Measurements from ENCODE around the gene VAMP7. TPM values are rescaled to one million over a fixed set of nuclear protein-coding genes. Genes with fewer than 3 reads are reported as not detected.
"Not testable (repeated sequence)": the region's sequence is repeated elsewhere in the genome, so short reads cannot be mapped to it uniquely, and the experiment has no call there.

VAMP7 gene
- total RNA-seq, 2 donors from 2014 or later: 28.7 to 30.3 TPM

GRCh38 chrX:155888139-155888538, 7.0 kb downstream of the VAMP7 start:
- H3K9me3 Mint-ChIP-seq: peaks cover 1% of the 10 kb centered on the region
- peaks cover 15% of the 10 kb centered on the region for H3K4me1 Mint-ChIP-seq
- ATAC-seq (replicated peaks): peak; percentile 43
- H3K4me3 Mint-ChIP-seq: no peak overlapping the region
- no peaks in the 10 kb centered on the region for H3K27me3 Mint-ChIP-seq
- H3K27ac Mint-ChIP-seq: no peak overlapping the region
- H3K36me3 Mint-ChIP-seq (ENCODE audit: low read depth): peaks cover 50% of the 10 kb centered on the region

- H3K4me1 Mint-ChIP-seq: peaks cover 14% of the 10 kb centered on the region
- no peak overlapping the region for H3K27ac Mint-ChIP-seq
- H3K36me3 Mint-ChIP-seq (ENCODE audit: low read depth): peaks cover 62% of the 10 kb centered on the region
- H3K9me3 Mint-ChIP-seq: no peaks in the 10 kb centered on the region
- no peak for ATAC-seq (replicated peaks)
- no peak overlapping the region for H3K4me3 Mint-ChIP-seq
- H3K27me3 Mint-ChIP-seq: no peaks in the 10 kb centered on the region
Measured at GRCh38 chrX:155889328-155889727, 8.2 kb downstream of the VAMP7 start.

- Mint-ChIP-seq H3K4me3 (no peak overlapping the region), H3K36me3 (ENCODE audit: low read depth) (peaks cover 74% of the 10 kb centered on the region), H3K4me1 (peaks cover 6% of the 10 kb centered on the region), H3K27me3 (no peaks in the 10 kb centered on the region), H3K27ac (no peak overlapping the region), H3K9me3 (no peaks in the 10 kb centered on the region)
- no peak for ATAC-seq (replicated peaks)
Measured at GRCh38 chrX:155891446-155892210, 10.5 kb downstream of the VAMP7 start.

- peaks cover 81% of the 10 kb centered on the region for H3K36me3 Mint-ChIP-seq (ENCODE audit: low read depth)
- ATAC-seq (replicated peaks): no peak
- no peaks in the 10 kb centered on the region for H3K9me3 Mint-ChIP-seq
- no peak overlapping the region for H3K4me3 Mint-ChIP-seq
- H3K4me1 Mint-ChIP-seq: no peaks in the 10 kb centered on the region
- H3K27ac Mint-ChIP-seq: no peak overlapping the region
- H3K27me3 Mint-ChIP-seq: no peaks in the 10 kb centered on the region
Measured at GRCh38 chrX:155893521-155893920, 12.4 kb downstream of the VAMP7 start.

GRCh38 chrX:155896512-155896911, 15.4 kb downstream of the VAMP7 start:
- peaks cover 92% of the 10 kb centered on the region for H3K36me3 Mint-ChIP-seq (ENCODE audit: low read depth)
- no peaks in the 10 kb centered on the region for H3K4me1 Mint-ChIP-seq
- H3K27ac Mint-ChIP-seq: no peak overlapping the region
- no peaks in the 10 kb centered on the region for H3K9me3 Mint-ChIP-seq
- no peak for ATAC-seq (replicated peaks)
- H3K27me3 Mint-ChIP-seq: no peaks in the 10 kb centered on the region
- H3K4me3 Mint-ChIP-seq: no peak overlapping the region

GRCh38 chrX:155899366-155899765, 18.2 kb downstream of the VAMP7 start:
- Mint-ChIP-seq H3K27me3 (no peaks in the 10 kb centered on the region), H3K36me3 (ENCODE audit: low read depth) (peaks cover 83% of the 10 kb centered on the region), H3K4me1 (no peaks in the 10 kb centered on the region), H3K4me3 (no peak overlapping the region), H3K27ac (no peak overlapping the region), H3K9me3 (no peaks in the 10 kb centered on the region)
- ATAC-seq (replicated peaks): no peak

GRCh38 chrX:155900765-155901164, 19.6 kb downstream of the VAMP7 start:
- no peaks in the 10 kb centered on the region for H3K4me1 Mint-ChIP-seq
- no peaks in the 10 kb centered on the region for H3K9me3 Mint-ChIP-seq
- ATAC-seq (replicated peaks): no peak
- H3K27me3 Mint-ChIP-seq: no peaks in the 10 kb centered on the region
- no peak overlapping the region for H3K4me3 Mint-ChIP-seq
- H3K36me3 Mint-ChIP-seq (ENCODE audit: low read depth): peaks cover 83% of the 10 kb centered on the region
- H3K27ac Mint-ChIP-seq: no peak overlapping the region

GRCh38 chrX:155907661-155908060, 26.5 kb downstream of the VAMP7 start:
- not testable (repeated sequence) for H3K27me3 Mint-ChIP-seq; ATAC-seq (replicated peaks); H3K4me3 Mint-ChIP-seq; H3K4me1 Mint-ChIP-seq; H3K9me3 Mint-ChIP-seq; H3K27ac Mint-ChIP-seq
- H3K36me3 Mint-ChIP-seq (ENCODE audit: low read depth): peaks cover 92% of the 10 kb centered on the region

GRCh38 chrX:155923200-155923599, 42.1 kb downstream of the VAMP7 start:
- no peaks in the 10 kb centered on the region for H3K4me1 Mint-ChIP-seq
- no peak overlapping the region for H3K4me3 Mint-ChIP-seq
- no peaks in the 10 kb centered on the region for H3K27me3 Mint-ChIP-seq
- H3K36me3 Mint-ChIP-seq (ENCODE audit: low read depth): peaks cover 95% of the 10 kb centered on the region
- H3K9me3 Mint-ChIP-seq: peaks cover under 1% of the 10 kb centered on the region
- ATAC-seq (replicated peaks): no peak
- H3K27ac Mint-ChIP-seq: no peak overlapping the region

GRCh38 chrX:155930852-155931618, 49.9 kb downstream of the VAMP7 start:
- H3K27me3 Mint-ChIP-seq; ATAC-seq (replicated peaks); H3K4me1 Mint-ChIP-seq; H3K9me3 Mint-ChIP-seq; H3K27ac Mint-ChIP-seq; H3K4me3 Mint-ChIP-seq: not testable (repeated sequence)
- peaks cover 86% of the 10 kb centered on the region for H3K36me3 Mint-ChIP-seq (ENCODE audit: low read depth)

GRCh38 chrX:155938132-155938531, 57.0 kb downstream of the VAMP7 start:
- no peak for ATAC-seq (replicated peaks)
- no peak overlapping the region for H3K4me3 Mint-ChIP-seq
- H3K36me3 Mint-ChIP-seq (ENCODE audit: low read depth): peaks cover 81% of the 10 kb centered on the region
- no peak overlapping the region for H3K27ac Mint-ChIP-seq
- no peaks in the 10 kb centered on the region for H3K9me3 Mint-ChIP-seq
- H3K4me1 Mint-ChIP-seq: no peaks in the 10 kb centered on the region
- H3K27me3 Mint-ChIP-seq: no peaks in the 10 kb centered on the region

GRCh38 chrX:155949098-155949497, 68.0 kb downstream of the VAMP7 start:
- H3K36me3 Mint-ChIP-seq (ENCODE audit: low read depth): peaks cover 5% of the 10 kb centered on the region

GRCh38 chrX:155951237-155951789, 70.2 kb downstream of the VAMP7 start:
- H3K4me3 Mint-ChIP-seq: no peak overlapping the region
- H3K27me3 Mint-ChIP-seq: no peaks in the 10 kb centered on the region
- no peaks in the 10 kb centered on the region for H3K9me3 Mint-ChIP-seq
- no peak overlapping the region for H3K27ac Mint-ChIP-seq
- no peaks in the 10 kb centered on the region for H3K36me3 Mint-ChIP-seq (ENCODE audit: low read depth)
- no peaks in the 10 kb centered on the region for H3K4me1 Mint-ChIP-seq
- no peak for ATAC-seq (replicated peaks)

More at GRCh38 chrX:155949098-155949497, 68.0 kb downstream of the VAMP7 start:
- H3K4me3 Mint-ChIP-seq: no peak overlapping the region
- ATAC-seq (replicated peaks): no peak
- H3K4me1 Mint-ChIP-seq: no peaks in the 10 kb centered on the region
- H3K27me3 Mint-ChIP-seq: no peaks in the 10 kb centered on the region
- no peaks in the 10 kb centered on the region for H3K9me3 Mint-ChIP-seq
- H3K27ac Mint-ChIP-seq: no peak overlapping the region

- Mint-ChIP-seq H3K4me3 (no peak overlapping the region), H3K36me3 (ENCODE audit: low read depth) (no peaks in the 10 kb centered on the region), H3K9me3 (no peaks in the 10 kb centered on the region), H3K27me3 (no peaks in the 10 kb centered on the region), H3K27ac (no peak overlapping the region), H3K4me1 (no peaks in the 10 kb centered on the region)
- ATAC-seq (replicated peaks): no peak
Measured at GRCh38 chrX:155953055-155953454, 71.9 kb downstream of the VAMP7 start.

- Mint-ChIP-seq H3K27me3 (no peaks in the 10 kb centered on the region), H3K36me3 (ENCODE audit: low read depth) (no peaks in the 10 kb centered on the region), H3K4me1 (no peaks in the 10 kb centered on the region), H3K9me3 (no peaks in the 10 kb centered on the region), H3K27ac (no peak overlapping the region), H3K4me3 (no peak overlapping the region)
- no peak for ATAC-seq (replicated peaks)
Measured at GRCh38 chrX:155954793-155955192, 73.6 kb downstream of the VAMP7 start.
